K562 (cell line): ENCODE measurements around the gene CHRNB4. TPM values are rescaled to one million over a fixed set of nuclear protein-coding genes. Genes with fewer than 3 reads are reported as not detected.
A peak's percentile ranks its signal among the peaks of the same experiment; 100 is the strongest.

ENCODE experiments used
- ATAC-seq: fragments of 200-7000 bp; cut with Tn5 transposase; 3 replicates; pipeline ENCODE4 v1.9.1; 2020; ENCODE audit warnings: moderate library complexity
- BruUV-seq: library from RNA; stranded (reverse); fragments of 400-500 nt; replicated peaks from 2 replicates; lab custom pipeline; 2021; lab: Mats Ljungman, UMichigan
- CTCF ChIA-PET: fragments of 300-600 bp; formaldehyde crosslinking; extraction: SDS; loops from one replicate; lab custom pipeline; 2021; ENCODE audit warnings: low intra/inter-chr PET ratio; lab: Yijun Ruan, JAX
- POLR2A ChIA-PET: fragments of 300-600, 350-650 bp; sonication (Branson Sonifier 250); formaldehyde crosslinking; extraction: SDS; loops from one replicate; lab custom pipeline; 2021; ENCODE audit warnings: antibody characterized with exemption, inconsistent platforms; lab: Yijun Ruan, JAX
- DNase-seq, 4 experiments: peaks; one replicate each; pipeline versions ENCODE4 v3.0.0 to v3.0.0-alpha.2; 2011 to 2018; ENCODE audit warnings: low spot score in 3 of 4, mixed read lengths in 3 of 4; ENCODE audit errors: extremely low read depth in 1 of 4
- FAIRE-seq: peaks from 2 replicates; lab custom pipeline; 2011; peaks lifted over from hg19 to GRCh38; lab: Jason Lieb, UNC
- H2AFZ ChIP-seq: 2 replicates; pipeline ENCODE4 v1.6.0; 2011; ENCODE audit warnings: low read depth, low read length, control low read depth, inconsistent platforms
- H3K27ac ChIP-seq: fragments of 200-600 bp; 3 replicates; pipeline ENCODE4 v1.8.0; 2011; ENCODE audit warnings: low read depth, mild to moderate bottlenecking, control low read depth, inconsistent platforms, low read length, moderate library complexity, mixed read lengths; ENCODE audit errors: extremely low read depth
- H3K27me3 ChIP-seq, 2 experiments: fragments of 300-600 bp in 1 of 2; 2 replicates in 1 of 2; 3 replicates in 1 of 2; pipeline versions ENCODE4 v1.6.0 to v1.8.0; 2011; ENCODE audit warnings: inconsistent platforms in 2 of 2, low read length in 2 of 2, mild to moderate bottlenecking in 1 of 2, mixed read lengths in 1 of 2, moderate library complexity in 1 of 2; ENCODE audit not compliant: control insufficient read depth in 2 of 2, insufficient read depth in 2 of 2
- H3K36me3 ChIP-seq: fragments of 300-600 bp; 3 replicates; pipeline ENCODE4 v1.8.0; 2011; ENCODE audit warnings: mild to moderate bottlenecking, low read length, inconsistent platforms; ENCODE audit not compliant: control insufficient read depth, insufficient read depth
- H3K4me1 ChIP-seq, 2 experiments: fragments of 200-600 bp in 1 of 2; replicated peaks in 1 of 2; 2 replicates in 1 of 2; 3 replicates in 1 of 2; pipeline versions ENCODE4 v1.5.1 to v1.8.0; 2011; ENCODE audit warnings: inconsistent platforms in 2 of 2, low read length in 2 of 2, mild to moderate bottlenecking in 1 of 2, mixed read lengths in 1 of 2, moderate library complexity in 1 of 2; ENCODE audit not compliant: control insufficient read depth in 2 of 2, insufficient read depth in 2 of 2
- H3K4me2 ChIP-seq: 2 replicates; pipeline ENCODE4 v1.6.1; 2011; ENCODE audit warnings: low read length, control low read depth, inconsistent platforms, mixed read lengths; ENCODE audit not compliant: insufficient read depth
- H3K4me3 ChIP-seq: fragments of 200-600 bp; sonication (generic), shearing (Covaris generic); 2 replicates; pipeline ENCODE4 v1.5.1; 2016; ENCODE audit warnings: control low read depth, inconsistent platforms
- H3K79me2 ChIP-seq: fragments of 200-600 bp; 3 replicates; pipeline ENCODE4 v1.8.0; 2011; ENCODE audit warnings: low read length, inconsistent platforms; ENCODE audit not compliant: control insufficient read depth, insufficient read depth
- H3K9ac ChIP-seq, 2 experiments: 2 replicates each; pipeline versions ENCODE4 v1.6.0 to v1.6.1; 2011; ENCODE audit warnings: low read depth in 2 of 2, low read length in 2 of 2, control low read depth in 1 of 2, inconsistent platforms in 1 of 2, mild to moderate bottlenecking in 1 of 2, mixed read lengths in 1 of 2; ENCODE audit not compliant: insufficient read depth in 1 of 2
- H3K9me1 ChIP-seq: one replicate; pipeline ENCODE4 v1.6.0; 2011; ENCODE audit warnings: inconsistent platforms, mild to moderate bottlenecking, low read length, moderate library complexity; ENCODE audit not compliant: control insufficient read depth, insufficient read depth
- H3K9me3 ChIP-seq: replicated peaks from 2 replicates; pipeline ENCODE4 v1.5.1; 2011; ENCODE audit warnings: low read depth, low read length, inconsistent platforms; ENCODE audit not compliant: control insufficient read depth, insufficient read depth
- H4K20me1 ChIP-seq: replicated peaks from 2 replicates; pipeline ENCODE4 v1.6.1; 2011; ENCODE audit warnings: low read length, inconsistent platforms, mixed read lengths; ENCODE audit not compliant: control insufficient read depth, insufficient read depth
- BCOR ChIP-seq: fragments of 450-650 bp; IDR thresholded peaks from 2 replicates; pipeline ENCODE4 v1.6.1; 2016
- GTF3C2 ChIP-seq: IDR thresholded peaks from 3 replicates; pipeline ENCODE4 v1.6.1; 2011; ENCODE audit warnings: borderline replicate concordance, mild to moderate bottlenecking, moderate library complexity; ENCODE audit not compliant: insufficient read length; ENCODE audit errors: extremely low read depth
- JUN ChIP-seq, 2 experiments: sonication (generic) in 1 of 2; formaldehyde crosslinking in 1 of 2; IDR thresholded peaks; 2 replicates each; pipeline versions ENCODE4 v1.6.1 to v1.8.0; 2012 to 2022; ENCODE audit warnings: borderline replicate concordance in 2 of 2, mild to moderate bottlenecking in 2 of 2, improper control_type of control experiment in 1 of 2, low read depth in 1 of 2, low read length in 1 of 2, missing genetic modification reagents in 1 of 2
- KDM1A ChIP-seq, 2 experiments: fragments of 450-650 bp; IDR thresholded peaks; 2 replicates each; pipeline ENCODE4 v1.6.1; 2016; ENCODE audit warnings: mild to moderate bottlenecking in 2 of 2
- PRPF4 ChIP-seq: fragments of 200-400 bp; formaldehyde crosslinking; IDR thresholded peaks from one replicate; pipeline ENCODE4 v1.6.1; 2017; ENCODE audit warnings: low read length, low read depth, mild to moderate bottlenecking; ENCODE audit not compliant: insufficient read depth, poor library complexity, severe bottlenecking
- RBBP5 ChIP-seq: fragments of 200-600 bp; sonication (generic); IDR thresholded peaks from 2 replicates; pipeline ENCODE4 v1.6.1; 2012; ENCODE audit warnings: borderline replicate concordance, mild to moderate bottlenecking, low read length, control low read depth, inconsistent platforms; ENCODE audit not compliant: insufficient read depth, poor library complexity, severe bottlenecking
- RBM25 ChIP-seq: fragments of 200-400 bp; formaldehyde crosslinking; IDR thresholded peaks from 2 replicates; pipeline ENCODE4 v1.6.1; 2018; ENCODE audit warnings: low read length, low read depth, moderate library complexity; ENCODE audit not compliant: severe bottlenecking
- SMARCA5 ChIP-seq: fragments of 450-650 bp; IDR thresholded peaks from 2 replicates; pipeline ENCODE4 v1.6.1; 2016
- SREBF1 ChIP-seq: fragments of 150-350 bp; IDR thresholded peaks from 2 replicates; pipeline ENCODE4 v1.6.1; 2014; ENCODE audit warnings: antibody characterized with exemption, low read depth, low read length, borderline replicate concordance
- THAP7 ChIP-seq: fragments of 250-450 bp; sonication (Bioruptor Pico); IDR thresholded peaks from 2 replicates; pipeline ENCODE4 v1.5.0; 2021
- YBX1 ChIP-seq: fragments of 450-650 bp; IDR thresholded peaks from 2 replicates; pipeline ENCODE4 v1.7.1; 2016; ENCODE audit warnings: mild to moderate bottlenecking
- ZHX1 ChIP-seq: fragments of 150-350 bp; conservative IDR thresholded peaks from 2 replicates; pipeline ENCODE4 v1.6.1; 2014; ENCODE audit warnings: low read length
- ZKSCAN3 ChIP-seq: fragments of 250-450 bp; sonication (Bioruptor Pico); IDR thresholded peaks from 2 replicates; pipeline ENCODE4 v1.4.0; 2020
- WGBS: fragments of 100-300 bp; shearing (Covaris generic); methylation state at CpG from one replicate; pipeline ENCODE4 v1.1.6; 2016; ENCODE audit warnings: low coverage, mixed read lengths; ENCODE audit not compliant: insufficient coverage; ENCODE audit errors: missing lambda C conversion rate; 5-methylcytosine and 5-hydroxymethylcytosine counted together
- in situ Hi-C: fragments of 300-500 bp; cut with MboI; formaldehyde crosslinking; loops from 4 replicates; pipeline ENCODE4 v1.15.0; 2018; ENCODE audit warnings: inconsistent platforms, mixed read lengths
- intact Hi-C: fragments of 100-400 bp; cut with micrococcal nuclease; formaldehyde crosslinking; loops from 2 replicates; pipeline ENCODE4 v1.14.2; 2022
- polyA plus RNA-seq, 8 experiments: library from polyadenylated mRNA; depleted of rRNA in 4 of 8; stranded (reverse) in 5 of 8; unstranded in 3 of 8; fragments of >200 nt; fragmentation: Nextera tagmentation in 2 of 8; fragmentation: Illumina TruSeq in 1 of 8; extraction: Ambion mirVana in 2 of 8; extraction: Trizol in 1 of 8; gene quantifications; 2 replicates each; pipeline versions ENCODE4 v1.2.1 to v1.2.3, GENCODE V29; 2011 to 2014; ENCODE audit warnings: inconsistent platforms in 1 of 8, missing spikeins in 1 of 8
- total RNA-seq, 7 experiments: library from RNA; depleted of rRNA in 6 of 7; stranded (reverse); fragments of >200 nt in 6 of 7; fragmentation: Illumina TruSeq in 2 of 7; extraction: Trizol in 2 of 7; gene quantifications; 2 replicates each; pipeline versions ENCODE4 v1.2.1 to v1.2.3, GENCODE V29; 2011 to 2021; ENCODE audit warnings: low replicate concordance in 1 of 7

Gene CHRNB4
- total and polyA plus RNA-seq, 9 of the 15 experiments (the other 6 are each of a cell fraction or from before 2014, with no cell fraction given), result 0.08 to 0.18 TPM; not detected in 7

GRCh38 chr15:78619022-78619950 is 21.7 kb downstream of the CHRNB4 start:
- Histone ChIP-seq H2AFZ (no peak overlapping the region), H3K9me1 (no peaks in the 10 kb centered on the region), H3K36me3 (no peaks in the 10 kb centered on the region), H3K9ac (no peak overlapping the region), H3K4me3 (no peak overlapping the region), H3K4me2 (no peak overlapping the region), H3K79me2 (no peaks in the 10 kb centered on the region), H3K27ac (no peak overlapping the region), H3K4me1 (peaks cover 0 to 12% of the 10 kb centered on the region in 2 experiments; a peak in 1 of 5 replicates), H3K27me3 (peaks cover 26 to 41% of the 10 kb centered on the region in 2 experiments), H3K9me3 (no peaks in the 10 kb centered on the region), H4K20me1 (no peaks in the 10 kb centered on the region; the same call in none of the 2 replicates)
- CTCF ChIA-PET, result interaction anchor here (0.6 to 2.0 kb wide), 5 partner anchors 18 to 132 kb away, joined by 3 to 11 read pairs (median 9); no protein-coding TSS in a partner anchor
- DNase-seq (no peak), ATAC-seq (0 out of 3 replicates have a peak, but pooled peaks have one; percentile 16), FAIRE-seq (no peak)
- POLR2A ChIA-PET, result interaction anchor here (0.6 kb wide), 1 partner anchor 311 kb away, joined by 3 read pairs; no protein-coding TSS in a partner anchor
- in situ Hi-C loops (loop anchor here (5.0 kb wide), 1 partner anchor 88 kb away; no protein-coding TSS in a partner anchor), intact Hi-C loops (loop anchor here (5.0 kb wide), 1 partner anchor 312 kb away; no protein-coding TSS in a partner anchor)
- WGBS, result 10% methylated on average over 19 of the region's 20 CpGs
- no TSS peak for BruUV-seq
- TF ChIP-seq THAP7 (CRISPR knock-in tag), result no peak
- TF ChIP-seq ZKSCAN3 (CRISPR knock-in tag), result no peak
- peak; percentile 87 for TF ChIP-seq RBM25
- TF ChIP-seq PRPF4, result no peak
- no peak for TF ChIP-seq YBX1
- no peak for TF ChIP-seq RBBP5
- TF ChIP-seq ZHX1, result no peak
- TF ChIP-seq KDM1A (IDR thresholded peaks at IDR 0.05), result peak; percentile 59 to 65
- TF ChIP-seq SMARCA5, result 0 out of 2 replicates have a peak, but pooled peaks have one; percentile 29
- TF ChIP-seq SREBF1, result no peak
- TF ChIP-seq BCOR, result peak; percentile 90
- no peak for TF ChIP-seq JUN (IDR thresholded peaks at IDR 0.05; ENCODE audit: borderline replicate concordance, low read depth, low read length)
- no peak for TF ChIP-seq JUN (CRISPR knock-in tag; IDR thresholded peaks at IDR 0.05; ENCODE audit: borderline replicate concordance)
- TF ChIP-seq GTF3C2, result no peak
